Stimulated activated CD4-positive, alpha-beta T cell treated with anti-CD3 and anti-CD28 coated beads, Interleukin-15, amount 100 ng/mL, for 48 hours (primary cell): ENCODE results near the gene GPR6.

Experiments used
- DNase-seq, 2 donors: peaks; one replicate each; pipeline ENCODE4 v3.0.0-alpha.2; 2020; ENCODE audit warnings: low read depth in 2 of 2

Gene GPR6

GRCh38 chr6:109999740-110000139, 21.6 kb downstream of the GPR6 start:
- DNase-seq, result no peak

- DNase-seq, result no peak
Observed at GRCh38 chr6:110002676-110003075, 24.6 kb downstream of the GPR6 start.

GRCh38 chr6:110013386-110013785, 35.3 kb downstream of the GPR6 start:
- DNase-seq, result no peak

DNA sequence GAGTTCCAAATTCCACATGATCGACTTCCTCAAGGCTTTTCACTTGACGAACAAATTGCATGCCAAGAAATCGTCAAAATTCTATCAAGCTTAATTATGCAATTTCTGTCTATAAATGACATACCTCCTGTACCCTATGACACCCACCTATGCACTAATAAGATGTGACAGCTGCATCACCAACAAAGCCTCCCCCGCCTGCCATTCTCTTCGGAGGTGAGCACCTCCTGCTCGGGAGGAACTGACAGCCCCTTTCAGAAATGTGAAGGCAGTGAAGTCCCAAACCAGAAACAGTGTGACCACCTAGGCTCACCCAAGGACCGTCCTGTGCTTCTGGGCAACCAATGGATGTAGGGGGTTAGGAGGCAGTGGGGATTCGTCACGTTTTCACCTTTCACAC, 37.1 kb downstream of the GPR6 start:
- no peak for DNase-seq

- DNase-seq, result no peak
Observed at GRCh38 chr6:110017306-110017705, 39.2 kb downstream of the GPR6 start.

DNA sequence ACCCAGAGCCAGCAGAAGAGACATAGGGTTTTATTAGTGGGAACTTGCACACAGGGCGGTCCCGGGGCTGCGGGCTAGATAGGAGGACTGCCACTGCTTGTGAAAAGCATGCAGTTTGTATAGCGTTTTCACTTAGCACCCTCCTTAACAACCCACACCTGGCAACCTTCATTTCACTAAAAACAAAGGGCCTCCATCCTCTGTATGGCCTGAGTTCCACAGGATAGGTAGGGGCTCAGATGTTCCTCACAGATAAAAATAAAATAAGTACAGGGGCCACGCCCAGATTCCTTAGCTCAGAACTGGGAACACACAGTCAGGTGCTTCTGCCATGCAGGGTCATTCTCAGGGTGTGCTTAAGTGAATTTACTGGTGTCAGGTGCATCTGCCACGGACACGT, 39.8 kb downstream of the GPR6 start:
- DNase-seq, result no peak

- DNase-seq, result no peak
Observed at GRCh38 chr6:110018486-110018885, 40.4 kb downstream of the GPR6 start.

DNA sequence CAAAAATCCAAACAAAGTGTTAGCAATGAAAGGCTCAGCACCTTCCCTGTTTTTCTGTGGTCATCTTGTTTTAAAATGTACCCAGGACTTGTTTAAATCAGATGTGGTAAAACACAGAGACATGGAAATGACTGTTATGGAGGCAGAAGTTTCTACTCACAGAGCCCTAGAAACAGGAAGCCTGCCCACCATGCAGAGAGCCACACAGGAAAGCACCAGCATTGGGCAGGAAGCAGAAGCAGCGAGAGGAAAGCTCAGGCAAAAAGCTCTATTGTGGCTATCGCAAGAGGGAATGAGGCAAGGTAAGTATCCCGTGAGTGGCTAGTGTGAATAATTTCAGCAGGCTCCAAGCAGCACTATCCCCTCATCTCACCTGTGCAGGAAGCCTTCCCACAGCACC, 42.8 kb downstream of the GPR6 start:
- DNase-seq, result no peak

GRCh38 chr6:110029144-110029543, 51.0 kb downstream of the GPR6 start:
- no peak for DNase-seq
